GM21825 (cell line): ENCODE results near the gene GNG11.
"Not testable (repeated sequence)": the region's sequence is repeated elsewhere in the genome, so short reads cannot be mapped to it uniquely, and the experiment has no call there.

Experiments used
- ATAC-seq: cut with Tn5 transposase; IDR thresholded peaks from one replicate; pipeline ENCODE4 v1.9.1; 2021; ENCODE audit warnings: mild to moderate bottlenecking, moderate library complexity; ENCODE audit not compliant: unreplicated experiment

The GNG11 gene

DNA sequence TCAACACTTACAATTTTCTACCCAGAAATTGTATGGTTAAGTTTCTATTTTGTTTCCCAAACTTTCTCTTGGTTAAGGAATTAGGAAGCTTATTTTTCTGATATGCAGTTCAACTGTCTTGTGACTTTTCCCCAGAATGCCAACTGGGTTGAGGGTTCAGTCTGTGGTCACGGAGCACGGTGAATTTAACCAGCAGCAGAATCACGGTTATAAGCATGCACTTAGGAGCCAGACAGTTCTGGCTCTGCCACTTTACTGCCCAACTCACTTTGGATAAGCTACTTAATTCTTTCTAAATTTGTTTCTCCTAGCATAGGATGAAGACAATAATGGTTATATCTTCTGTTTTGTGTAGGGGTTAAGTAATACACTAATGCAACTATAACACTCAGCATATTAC lies 10.3 kb upstream of the GNG11 start:
- ATAC-seq = not testable (repeated sequence)

DNA sequence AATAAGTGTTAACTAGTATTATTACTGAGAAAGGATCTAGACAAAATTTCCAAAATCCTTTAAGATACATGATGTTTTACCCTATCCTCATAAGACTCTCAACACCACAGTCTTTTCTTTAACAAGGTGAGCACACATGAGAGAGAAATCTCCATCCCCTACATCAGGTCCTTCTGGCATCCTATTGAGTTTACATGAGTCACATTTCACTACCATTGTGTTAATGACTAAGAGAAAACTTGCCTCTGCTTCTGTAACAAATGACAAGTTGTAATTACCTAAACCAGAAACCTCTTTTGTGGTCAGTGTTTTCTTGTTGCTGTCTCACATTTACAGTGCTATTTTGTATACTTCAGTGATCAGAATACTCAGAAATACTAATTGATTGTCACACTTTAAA lies 9.9 kb upstream of the GNG11 start:
- peak; percentile 64 for ATAC-seq

DNA sequence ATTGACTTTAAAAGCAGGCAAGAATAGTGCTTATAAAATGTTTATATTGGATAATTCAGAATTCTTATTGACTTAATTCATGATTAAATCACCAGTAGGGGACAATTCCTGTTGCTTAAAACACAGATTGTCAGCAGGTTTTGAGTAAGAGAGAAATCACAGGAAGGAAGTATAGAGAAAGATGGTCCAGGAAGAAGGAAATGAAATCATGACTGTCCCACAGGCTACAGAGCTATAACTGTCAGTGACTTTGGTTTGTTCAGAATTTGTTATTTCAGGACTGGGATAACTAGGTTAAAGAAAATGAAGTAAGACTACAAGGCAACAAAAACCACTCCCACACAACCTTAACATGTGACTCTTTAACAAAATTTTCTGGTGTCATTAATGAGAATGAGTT lies 8.3 kb upstream of the GNG11 start:
- no peak for ATAC-seq

DNA sequence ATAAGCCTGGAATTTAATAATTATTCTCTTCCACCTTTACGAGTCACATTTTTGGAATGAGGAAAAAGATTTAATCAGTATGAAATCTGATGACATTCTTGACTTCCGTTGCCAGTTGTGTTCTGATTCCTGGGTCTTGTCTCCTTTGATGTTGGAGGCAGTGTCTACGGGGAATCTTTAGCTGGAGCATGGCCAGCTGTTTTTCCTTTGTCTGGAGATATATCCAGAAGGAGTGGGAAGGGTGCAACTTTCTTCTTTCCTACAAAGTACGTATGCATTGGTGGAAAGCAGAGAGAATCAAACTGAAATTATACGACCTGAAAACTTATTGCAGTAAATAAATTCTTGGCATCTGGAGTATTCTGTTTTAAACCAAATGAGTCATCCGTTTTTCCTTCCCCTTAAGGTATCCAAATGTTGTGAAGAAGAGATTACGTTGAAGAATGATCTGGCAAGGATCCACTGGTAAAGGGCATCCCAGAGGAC lies 6.9 kb upstream of the GNG11 start:
- no peak for ATAC-seq

DNA sequence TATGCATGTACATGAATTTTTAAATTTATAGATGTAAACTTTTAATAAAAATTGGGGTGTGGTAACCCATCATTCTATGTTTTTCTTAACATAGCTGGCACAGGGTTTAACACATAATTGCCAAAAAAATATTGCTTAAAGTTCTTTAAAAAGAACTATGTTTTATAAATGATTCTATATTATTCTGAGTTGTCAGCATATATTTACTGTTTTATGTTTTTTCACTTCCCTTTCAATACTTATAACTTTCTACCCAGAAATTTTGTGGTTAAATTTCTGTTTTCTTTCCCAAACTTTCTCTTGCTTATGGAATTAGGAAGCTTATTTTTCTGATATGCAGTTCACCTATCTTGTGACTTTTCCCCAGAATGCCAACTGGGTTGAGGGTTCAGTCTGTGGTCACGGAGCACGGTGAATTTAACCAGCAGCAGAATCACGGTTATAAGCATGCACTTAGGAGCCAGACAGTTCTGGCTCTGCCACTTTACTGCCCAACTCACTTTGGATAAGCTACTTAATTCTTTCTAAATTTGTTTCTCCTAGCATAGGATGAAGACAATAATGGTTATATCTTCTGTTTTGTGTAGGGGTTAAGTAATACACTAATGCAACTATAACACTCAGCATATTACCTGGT lies 6.2 kb upstream of the GNG11 start:
- ATAC-seq = not testable (repeated sequence)

DNA sequence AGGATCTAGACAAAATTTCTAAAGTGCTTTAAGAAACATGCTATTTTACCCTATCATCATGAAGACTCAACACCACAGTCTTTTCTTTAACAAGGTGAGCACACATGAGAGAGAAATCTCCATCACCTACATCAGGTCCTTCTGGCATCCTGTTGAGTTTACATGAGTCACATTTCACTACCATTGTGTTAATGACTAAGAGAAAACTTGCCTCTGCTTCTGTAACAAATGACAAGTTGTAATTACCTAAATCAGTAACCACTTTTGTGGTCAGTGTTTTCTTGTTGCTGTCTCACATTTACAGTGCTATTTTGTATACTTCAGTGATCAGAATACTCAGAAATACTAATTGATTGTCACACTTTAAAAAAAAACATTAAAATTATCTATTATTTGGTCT lies 5.6 kb upstream of the GNG11 start:
- not testable (repeated sequence) for ATAC-seq

DNA sequence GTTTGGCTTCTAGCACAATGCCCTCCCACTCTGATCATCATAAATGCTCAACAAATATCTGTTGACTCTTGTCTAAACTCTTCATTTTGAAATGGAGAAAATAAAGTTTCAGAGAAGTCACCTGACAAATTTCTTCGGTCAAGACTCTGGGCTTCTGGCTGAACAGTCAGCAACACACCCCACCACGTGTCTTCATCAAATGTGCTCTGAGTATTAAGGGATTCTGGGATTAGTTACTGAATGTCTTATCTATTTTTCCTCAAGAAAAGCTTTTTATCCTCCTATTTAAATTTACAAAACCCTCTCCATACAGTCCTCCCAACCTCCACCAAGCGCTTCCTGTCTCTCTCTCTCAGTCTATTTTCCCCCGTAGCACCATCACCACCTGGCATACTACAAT lies 5.2 kb upstream of the GNG11 start:
- ATAC-seq = not testable (repeated sequence)

DNA sequence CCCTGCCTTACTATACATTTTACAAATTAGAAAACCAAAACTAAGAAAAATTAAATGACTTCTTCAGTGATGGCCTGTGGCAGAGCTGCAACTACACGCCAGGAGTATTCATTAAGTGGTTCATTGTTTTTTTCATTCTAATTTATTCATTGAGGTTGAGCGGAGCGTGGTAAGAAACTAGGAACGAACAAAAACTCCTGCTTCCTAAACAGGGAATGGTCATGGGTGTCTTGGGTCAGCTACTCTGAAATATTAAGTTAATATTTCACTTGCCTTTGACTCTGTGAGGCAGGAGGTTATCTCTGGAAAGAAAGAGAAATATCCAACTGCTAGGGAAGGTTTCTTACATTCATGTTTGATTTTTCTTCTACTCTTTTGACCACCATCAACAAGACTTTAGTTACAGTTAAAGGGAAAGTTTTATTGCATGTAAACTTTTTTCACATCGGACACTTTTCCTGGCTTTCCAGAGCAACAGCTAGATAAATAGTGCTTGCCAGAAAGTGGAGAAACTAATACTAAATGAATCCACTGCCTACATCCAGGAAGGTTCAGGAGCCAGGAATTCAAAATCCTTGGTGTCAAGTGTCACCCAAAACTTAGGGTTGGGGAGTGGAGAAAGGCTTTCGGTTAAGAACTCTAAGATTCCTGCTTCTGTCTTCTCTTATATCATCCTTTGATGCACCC lies 896 bp upstream of the GNG11 start:
- no peak for ATAC-seq

DNA sequence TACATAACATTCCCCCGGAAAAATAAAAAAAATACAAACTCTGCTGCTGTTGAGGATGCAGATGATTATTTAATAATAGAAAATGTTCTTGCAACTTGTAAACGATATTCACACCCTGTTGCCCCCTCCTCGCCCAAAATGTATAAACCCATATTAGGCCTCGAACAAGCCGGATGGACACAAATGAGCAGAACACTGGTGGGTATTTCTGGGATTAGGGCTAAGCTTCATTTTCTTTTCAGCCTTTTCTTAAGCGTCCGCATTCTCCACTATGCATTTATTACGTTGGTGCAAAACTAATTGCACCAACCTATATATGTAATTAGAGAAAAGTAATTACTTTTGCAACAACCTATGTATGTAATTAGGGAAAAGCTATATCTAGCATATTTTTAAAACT lies 349 bp upstream of the GNG11 start:
- ATAC-seq = no peak

DNA sequence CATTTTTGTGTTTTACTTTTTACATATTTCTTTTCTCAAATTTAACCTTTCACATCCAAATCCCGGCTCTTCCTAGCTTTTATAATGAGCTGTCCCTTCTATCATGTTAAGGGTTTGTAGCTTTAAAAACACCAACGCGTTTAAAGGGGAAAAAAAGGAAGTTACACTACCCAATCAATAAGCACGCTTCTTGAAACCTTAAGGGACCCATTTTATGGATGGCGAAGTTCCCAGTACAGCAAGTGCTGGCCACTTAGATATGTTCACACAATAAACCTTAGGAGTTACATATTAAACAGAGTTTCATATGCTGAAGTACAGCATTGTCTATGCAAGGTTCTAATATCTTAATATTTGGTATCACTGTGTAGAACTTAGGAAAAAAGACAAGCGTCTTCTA lies 1.8 kb downstream of the GNG11 start:
- no peak for ATAC-seq

DNA sequence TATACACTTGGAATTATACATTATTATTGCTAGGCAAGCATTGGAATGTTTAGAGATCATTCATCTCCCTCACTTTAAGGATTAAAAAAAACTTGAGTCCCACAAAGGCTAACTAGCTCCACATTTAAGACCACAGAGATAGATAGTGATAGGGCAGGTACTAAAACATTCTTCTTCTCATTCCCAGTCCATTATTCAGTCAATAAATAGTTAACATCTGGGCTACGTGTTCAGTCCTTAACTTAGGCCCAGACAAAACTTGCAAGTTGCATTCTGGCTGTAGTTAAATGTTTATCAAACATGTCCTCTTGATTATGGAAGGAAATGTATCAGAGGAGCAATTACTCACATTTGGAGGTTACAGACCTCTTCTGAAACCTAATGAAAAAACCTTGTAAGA lies 2.4 kb downstream of the GNG11 start:
- ATAC-seq = no peak

DNA sequence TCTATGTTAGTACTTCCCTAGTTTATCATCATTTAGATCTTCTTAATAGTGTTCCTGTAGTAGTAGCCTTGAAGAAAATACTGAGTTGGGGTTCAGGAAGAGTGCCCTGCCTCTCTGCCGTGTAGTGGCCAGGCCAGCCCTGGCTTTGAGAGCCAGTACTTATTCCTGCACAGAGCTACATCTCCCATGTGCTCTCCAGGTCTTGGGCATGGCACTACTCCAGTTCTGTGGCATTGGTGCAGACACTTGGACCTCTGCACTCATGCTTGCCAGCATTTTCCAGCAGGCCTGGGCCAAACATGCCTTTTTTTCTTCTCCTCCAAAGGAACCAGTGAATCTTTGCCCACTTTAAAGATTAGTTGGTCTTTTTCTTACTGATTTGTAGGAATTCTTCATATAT lies 5.3 kb downstream of the GNG11 start:
- ATAC-seq = no peak

DNA sequence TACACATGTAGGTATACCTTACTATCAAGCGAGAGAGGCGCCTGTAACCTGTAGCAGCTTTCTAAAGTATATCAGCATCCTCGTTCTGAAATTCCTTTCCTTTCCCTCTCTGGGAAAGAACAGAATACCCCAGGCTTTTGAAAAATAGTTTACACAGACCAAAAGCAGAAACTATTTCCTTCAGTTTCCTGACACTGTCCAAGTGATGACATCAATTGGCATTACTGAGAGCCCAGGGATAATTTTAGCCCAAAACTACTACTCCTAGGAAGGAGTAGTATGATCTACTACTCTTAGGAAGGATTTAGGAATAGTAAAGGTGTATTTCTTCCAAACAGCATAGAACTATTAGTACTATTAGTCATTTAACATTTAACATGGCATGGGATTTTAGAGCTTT lies 6.0 kb downstream of the GNG11 start:
- no peak for ATAC-seq

DNA sequence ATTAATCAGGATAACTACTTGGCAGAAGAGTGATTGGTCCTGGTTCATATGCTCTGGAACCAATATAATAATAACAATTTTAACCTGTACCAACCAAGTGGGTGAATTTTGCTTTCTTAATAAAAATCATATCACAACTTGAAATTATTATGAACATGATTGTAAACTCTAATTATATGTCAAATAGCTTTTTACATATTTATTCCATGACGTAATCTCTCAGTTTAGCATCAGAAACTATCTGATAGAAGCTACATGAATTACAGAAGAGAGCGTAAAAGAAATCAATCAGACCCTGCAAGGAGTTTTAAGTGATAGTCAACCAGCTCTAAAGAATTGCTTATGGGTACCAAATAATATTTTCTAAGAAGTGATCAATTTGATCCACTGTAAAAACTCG lies 10.1 kb downstream of the GNG11 start:
- ATAC-seq = no peak

DNA sequence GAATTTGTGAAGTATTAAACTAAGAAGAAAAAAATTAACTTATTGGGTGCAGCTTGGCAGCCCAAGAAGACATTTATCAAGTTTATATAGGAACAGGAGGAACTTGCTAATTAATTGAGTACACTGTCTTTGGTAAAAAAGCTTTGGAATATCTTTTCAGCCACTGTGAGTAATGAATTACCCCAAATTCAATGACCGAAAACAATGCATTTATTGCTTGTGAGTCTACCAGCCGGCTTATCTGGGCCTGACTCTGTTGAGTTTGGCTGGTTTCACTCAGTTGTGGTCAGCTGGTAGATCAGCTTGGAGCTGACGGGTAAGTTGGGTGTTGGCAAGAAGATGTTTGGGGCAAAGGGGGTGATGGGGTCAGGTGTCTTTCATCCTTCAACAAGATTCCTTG lies 11.6 kb downstream of the GNG11 start:
- ATAC-seq = no peak

DNA sequence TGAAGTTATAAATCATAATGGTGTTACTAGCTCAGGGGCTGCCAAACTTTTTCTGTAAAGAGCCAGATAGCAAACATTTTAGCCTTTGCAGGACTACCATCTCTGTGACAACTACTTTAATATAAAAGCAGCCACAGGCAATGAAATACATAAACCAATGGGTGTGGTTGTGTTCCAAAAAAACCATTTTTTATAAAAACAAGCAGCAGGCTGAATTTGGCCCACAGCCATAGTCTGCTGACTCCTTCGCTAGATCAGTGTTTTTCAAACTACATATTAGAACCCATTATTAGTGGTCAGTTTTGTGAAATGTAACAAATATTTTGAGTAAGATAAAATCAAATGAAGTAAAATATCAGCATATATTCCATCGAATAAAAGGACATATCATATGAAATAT lies 13.6 kb downstream of the GNG11 start:
- no peak for ATAC-seq

DNA sequence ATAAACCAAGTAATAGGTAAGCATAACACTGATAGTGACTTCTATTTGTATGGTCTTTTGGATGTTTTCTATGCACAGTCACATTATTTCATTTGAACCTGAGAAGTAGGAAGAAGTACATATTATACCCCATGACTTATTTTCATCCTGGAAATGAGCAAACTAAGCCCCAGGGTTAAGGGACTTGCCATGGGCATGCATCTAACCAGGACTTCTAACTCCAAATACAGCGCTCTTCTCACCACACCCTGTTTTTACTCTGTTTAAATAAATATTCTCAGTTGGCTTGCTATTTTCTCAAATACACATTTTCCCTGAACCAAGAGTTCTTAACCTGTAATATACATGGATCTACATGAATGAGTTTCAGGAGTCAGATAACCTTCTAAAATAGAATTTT lies 16.3 kb downstream of the GNG11 start:
- no peak for ATAC-seq

DNA sequence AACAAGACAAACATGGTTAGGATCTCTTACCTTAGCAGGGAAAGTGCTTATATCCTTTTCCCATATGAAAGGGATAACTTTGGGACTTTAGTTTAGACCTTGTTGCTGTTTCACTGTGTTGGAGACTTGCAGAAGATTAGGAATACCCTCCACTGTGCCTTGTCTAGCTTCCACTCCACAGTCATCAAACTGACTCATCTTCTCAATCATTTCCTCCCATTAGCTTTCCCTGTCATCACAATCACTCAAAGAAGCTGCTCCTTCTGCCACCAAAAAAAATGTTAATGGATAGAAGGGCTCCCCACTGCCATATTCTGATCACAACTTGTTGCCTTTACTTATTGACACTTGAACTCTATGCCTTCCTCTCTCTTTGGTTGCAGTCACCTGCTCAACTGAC lies 16.8 kb downstream of the GNG11 start:
- ATAC-seq = no peak

DNA sequence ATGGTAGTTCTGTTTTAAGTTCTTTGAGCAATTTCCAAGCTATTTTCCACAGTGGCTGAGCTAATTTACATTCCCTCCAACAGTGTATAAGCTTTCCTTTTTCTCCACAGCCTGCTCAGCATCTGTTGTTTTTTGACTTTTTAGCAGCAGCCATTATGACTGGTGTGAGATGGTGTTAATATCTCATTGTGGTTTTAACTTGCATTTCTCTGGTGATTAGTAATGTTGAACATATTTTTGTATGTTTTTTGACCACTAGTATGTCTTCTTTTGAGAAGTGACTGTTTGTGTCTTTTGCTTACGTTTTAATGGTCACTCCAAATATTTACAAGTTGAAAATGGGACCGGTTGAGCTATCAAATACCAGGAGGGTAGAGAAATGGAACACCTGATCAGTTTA lies 20.4 kb downstream of the GNG11 start:
- ATAC-seq = no peak

DNA sequence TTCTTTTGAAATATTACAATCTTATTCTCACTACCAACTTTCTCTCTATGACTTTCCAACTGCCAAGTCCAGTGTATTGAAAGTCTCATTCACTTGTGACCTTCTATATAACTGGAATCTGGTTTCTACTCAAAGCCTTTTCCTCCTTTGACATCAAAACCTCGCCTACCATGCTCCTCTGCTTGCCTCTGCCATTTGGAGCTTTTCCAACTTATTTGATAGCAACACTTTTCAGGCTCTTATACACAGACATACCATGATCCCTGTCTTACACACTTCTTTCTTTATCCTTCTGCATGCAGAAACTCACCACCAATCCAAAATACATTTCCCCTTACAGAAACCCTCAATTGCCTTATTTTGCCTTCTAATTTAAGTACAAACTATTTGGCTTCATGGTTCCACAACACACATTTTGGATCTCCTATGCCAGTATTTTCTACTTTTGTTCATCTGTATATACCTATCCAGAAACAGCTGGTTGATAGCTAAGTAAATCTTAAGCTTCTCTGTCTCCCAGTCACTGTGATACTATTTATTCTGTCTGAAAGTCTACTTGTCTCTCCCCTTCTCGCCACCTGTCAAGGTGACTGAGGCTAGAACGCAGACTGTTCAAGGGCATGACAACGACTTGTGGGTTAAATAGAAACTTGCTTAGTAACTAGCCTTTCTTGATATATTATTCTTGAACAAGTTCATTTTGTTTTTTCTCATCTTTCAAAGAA lies 22.4 kb downstream of the GNG11 start:
- ATAC-seq = no peak

DNA sequence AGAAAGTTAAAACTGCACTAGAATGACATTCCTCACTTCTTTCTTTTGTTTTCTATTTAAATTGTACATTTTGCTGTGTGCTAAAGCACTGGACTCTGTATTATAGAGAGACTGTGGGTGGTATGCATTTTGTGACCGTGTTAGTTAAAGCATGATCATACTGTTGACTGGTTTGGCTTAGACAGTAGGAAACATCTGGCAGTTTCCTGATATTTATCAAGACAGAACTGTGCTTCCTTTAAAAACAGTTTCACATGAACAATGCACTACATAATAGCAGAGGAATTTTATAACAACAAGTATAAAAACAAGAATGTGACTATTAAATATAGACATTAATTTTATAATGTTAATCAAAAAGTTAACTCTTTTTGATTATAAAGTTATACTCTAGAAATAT lies 23.1 kb downstream of the GNG11 start:
- ATAC-seq = no peak

DNA sequence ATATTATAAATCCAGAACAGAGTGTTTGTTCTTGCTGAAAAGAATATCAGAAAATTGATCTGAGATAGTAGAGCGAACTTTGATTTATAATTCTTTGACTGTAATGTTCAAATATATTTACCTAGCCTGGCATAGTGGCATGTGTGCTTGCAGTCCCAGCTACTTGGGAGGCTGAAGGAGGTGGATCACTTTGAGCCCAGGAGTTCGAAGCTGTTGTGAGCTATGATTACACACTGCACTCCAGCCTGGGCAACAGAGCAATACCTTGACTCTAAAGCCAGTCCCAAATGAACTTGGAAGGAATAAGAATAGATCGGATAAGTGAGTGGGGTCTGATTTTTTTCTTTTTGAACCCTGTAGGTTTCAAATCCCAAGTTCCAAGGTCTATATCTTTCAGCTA lies 23.5 kb downstream of the GNG11 start:
- ATAC-seq = no peak
